NOMO-1 treated with dmso at 0.1 percent for 144 hours (cell line): Measurements from ENCODE around the gene PGPEP1.
"Not testable (repeated sequence)": the region's sequence is repeated elsewhere in the genome, so short reads cannot be mapped to it uniquely, and the experiment has no call there.

Experiments used
- DNase-seq: peaks from one replicate; lab custom pipeline; 2025; ENCODE audit not compliant: unreplicated experiment; lab: John Stamatoyannopoulos, UW

PGPEP1 gene

GRCh38 chr19:18330868-18331267 is 9.5 kb upstream of the PGPEP1 start:
- DNase-seq = no peak

- no peak for DNase-seq
Observed at GRCh38 chr19:18332917-18333530, 7.4 kb upstream of the PGPEP1 start.

- no peak for DNase-seq
Observed at GRCh38 chr19:18333680-18334079, 6.7 kb upstream of the PGPEP1 start.

GRCh38 chr19:18336121-18336520 is 4.3 kb upstream of the PGPEP1 start:
- DNase-seq = no peak

GRCh38 chr19:18338541-18338940 is 1.9 kb upstream of the PGPEP1 start:
- DNase-seq = no peak

GRCh38 chr19:18339723-18340122 is 675 bp upstream of the PGPEP1 start:
- DNase-seq = no peak

- DNase-seq = peak; percentile 35
Observed at GRCh38 chr19:18340990-18341868, 831 bp downstream of the PGPEP1 start.

- no peak for DNase-seq
Observed at GRCh38 chr19:18342090-18342632, 1.8 kb downstream of the PGPEP1 start.

GRCh38 chr19:18344582-18344950 is 4.2 kb downstream of the PGPEP1 start:
- no peak for DNase-seq

GRCh38 chr19:18345296-18345695 is 4.9 kb downstream of the PGPEP1 start:
- DNase-seq = no peak

- no peak for DNase-seq
Observed at GRCh38 chr19:18346091-18346490, 5.7 kb downstream of the PGPEP1 start.

GRCh38 chr19:18348171-18348570 is 7.8 kb downstream of the PGPEP1 start:
- DNase-seq = no peak

- DNase-seq = not testable (repeated sequence)
Observed at GRCh38 chr19:18348818-18349339, 8.5 kb downstream of the PGPEP1 start.

GRCh38 chr19:18349524-18350128 is 9.2 kb downstream of the PGPEP1 start:
- DNase-seq = no peak

GRCh38 chr19:18350490-18350889 is 10.1 kb downstream of the PGPEP1 start:
- DNase-seq = no peak

- no peak for DNase-seq
Observed at GRCh38 chr19:18351544-18351943, 11.1 kb downstream of the PGPEP1 start.

- no peak for DNase-seq
Observed at GRCh38 chr19:18353378-18354005, 13.1 kb downstream of the PGPEP1 start.

- not testable (repeated sequence) for DNase-seq
Observed at GRCh38 chr19:18354743-18355142, 14.3 kb downstream of the PGPEP1 start.

- DNase-seq = no peak
Observed at GRCh38 chr19:18357041-18357440, 16.6 kb downstream of the PGPEP1 start.

GRCh38 chr19:18361646-18362045 is 21.2 kb downstream of the PGPEP1 start:
- DNase-seq = no peak

GRCh38 chr19:18362934-18363542 is 22.6 kb downstream of the PGPEP1 start:
- no peak for DNase-seq
